Fibroblast of skin of left quadriceps (primary cell): Measurements from ENCODE around the gene CTAGE1.
"Not testable (repeated sequence)": the region's sequence is repeated elsewhere in the genome, so short reads cannot be mapped to it uniquely, and the experiment has no call there.

Experiments
- DNase-seq, 2 experiments: peaks; one replicate each; pipeline ENCODE4 v3.0.0-alpha.2; 2013; ENCODE audit warnings: low read depth in 2 of 2

Gene CTAGE1

GRCh38 chr18:22417496-22418188 is at the start of gene CTAGE1:
Gene CTAGE1 (minus strand): TSS chr18:22417915. CDS start chr18:22417811, 104 bp downstream.
- DNase-seq: no peak

GRCh38 chr18:22466608-22467395 is 49.1 kb upstream of the CTAGE1 start:
- DNase-seq: peak; percentile 41 to 46

GRCh38 chr18:22465859-22466457 is 48.2 kb upstream of the CTAGE1 start:
- DNase-seq: peak; percentile 84 to 85

GRCh38 chr18:22463076-22463475 is 45.4 kb upstream of the CTAGE1 start:
- no peak for DNase-seq

GRCh38 chr18:22459491-22459890 is 41.8 kb upstream of the CTAGE1 start:
- no peak for DNase-seq

GRCh38 chr18:22457524-22457923 is 39.8 kb upstream of the CTAGE1 start:
- no peak for DNase-seq

- DNase-seq: no peak
Observed at GRCh38 chr18:22456547-22456946, 38.8 kb upstream of the CTAGE1 start.

GRCh38 chr18:22456116-22456480 is 38.4 kb upstream of the CTAGE1 start:
- no peak for DNase-seq

GRCh38 chr18:22455425-22456115 is 37.9 kb upstream of the CTAGE1 start:
- no peak for DNase-seq

- DNase-seq: no peak
Observed at GRCh38 chr18:22453315-22453714, 35.6 kb upstream of the CTAGE1 start.

- DNase-seq: no peak
Observed at GRCh38 chr18:22452226-22452668, 34.5 kb upstream of the CTAGE1 start.

GRCh38 chr18:22451796-22452195 is 34.1 kb upstream of the CTAGE1 start:
- DNase-seq: no peak

GRCh38 chr18:22450766-22451165 is 33.1 kb upstream of the CTAGE1 start:
- not testable (repeated sequence) for DNase-seq

GRCh38 chr18:22450318-22450717 is 32.6 kb upstream of the CTAGE1 start:
- not testable (repeated sequence) for DNase-seq

- not testable (repeated sequence) for DNase-seq
Observed at GRCh38 chr18:22449753-22450152, 32.0 kb upstream of the CTAGE1 start.

- no peak for DNase-seq
Observed at GRCh38 chr18:22448238-22448637, 30.5 kb upstream of the CTAGE1 start.

GRCh38 chr18:22447792-22448191 is 30.1 kb upstream of the CTAGE1 start:
- no peak for DNase-seq

- DNase-seq: no peak
Observed at GRCh38 chr18:22446911-22447310, 29.2 kb upstream of the CTAGE1 start.

- no peak for DNase-seq
Observed at GRCh38 chr18:22446325-22446724, 28.6 kb upstream of the CTAGE1 start.

- no peak for DNase-seq
Observed at GRCh38 chr18:22441638-22442037, 23.9 kb upstream of the CTAGE1 start.

GRCh38 chr18:22439447-22439846 is 21.7 kb upstream of the CTAGE1 start:
- no peak for DNase-seq

- no peak for DNase-seq
Observed at GRCh38 chr18:22436136-22436535, 18.4 kb upstream of the CTAGE1 start.
